GM19238 (cell line): ENCODE results near the gene FGFR3.
A peak's percentile ranks its signal among the peaks of the same experiment; 100 is the strongest.

Experiments used
- DNase-seq: peaks from one replicate; pipeline ENCODE4 v3.0.0; 2011; ENCODE audit warnings: low spot score; ENCODE audit not compliant: insufficient read length

Gene FGFR3

GRCh38 chr4:1792832-1793495, at the start of gene FGFR3:
TSS of gene FGFR3 (plus strand) at chr4:1793293. CDS start at chr4:1793935, 642 bp downstream.
- DNase-seq, result peak; percentile 90

DNA sequence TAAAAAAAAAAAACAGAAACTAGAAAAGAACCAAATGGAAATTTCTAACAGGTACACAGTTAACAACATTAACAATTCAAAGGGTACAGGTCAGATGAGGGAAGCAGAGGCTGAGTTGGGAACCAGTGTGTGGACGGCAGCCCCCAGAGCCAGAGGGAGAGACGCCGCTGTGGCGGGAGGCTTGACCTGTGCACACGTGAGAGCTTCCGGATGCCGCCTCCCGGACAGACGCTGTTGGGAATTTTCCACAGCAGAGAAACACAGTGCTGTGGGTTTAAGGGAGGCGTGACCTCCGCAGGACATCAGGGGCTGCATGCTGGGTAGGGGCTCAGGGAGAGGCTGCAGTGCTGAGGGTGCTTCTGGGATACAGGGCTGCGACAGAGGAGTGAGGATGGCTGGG, 49.5 kb upstream of the FGFR3 start:
- DNase-seq, result no peak

DNA sequence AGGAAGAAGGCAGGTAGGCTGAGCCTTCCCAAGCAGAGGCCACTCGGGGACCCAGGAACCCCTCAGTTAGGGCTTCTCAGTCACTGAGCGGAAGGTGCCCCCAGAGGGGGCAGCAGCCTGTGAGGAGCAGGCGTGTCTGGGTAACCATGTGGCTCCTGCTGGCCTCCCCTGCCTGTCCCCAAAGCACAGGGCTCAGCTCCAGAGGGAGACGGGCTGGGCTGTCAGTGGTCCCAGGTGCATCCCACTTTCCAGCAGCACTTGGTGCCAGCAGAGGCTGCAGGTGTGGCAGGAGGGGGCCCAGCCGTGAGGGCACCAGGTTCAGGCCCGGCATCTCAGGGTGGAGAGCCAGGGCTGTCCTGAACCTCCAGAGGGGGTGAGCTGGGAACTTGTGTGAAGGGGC, 49.1 kb upstream of the FGFR3 start:
- no peak for DNase-seq

- DNase-seq, result no peak
Measured at GRCh38 chr4:1744552-1744951, 48.5 kb upstream of the FGFR3 start.

DNA sequence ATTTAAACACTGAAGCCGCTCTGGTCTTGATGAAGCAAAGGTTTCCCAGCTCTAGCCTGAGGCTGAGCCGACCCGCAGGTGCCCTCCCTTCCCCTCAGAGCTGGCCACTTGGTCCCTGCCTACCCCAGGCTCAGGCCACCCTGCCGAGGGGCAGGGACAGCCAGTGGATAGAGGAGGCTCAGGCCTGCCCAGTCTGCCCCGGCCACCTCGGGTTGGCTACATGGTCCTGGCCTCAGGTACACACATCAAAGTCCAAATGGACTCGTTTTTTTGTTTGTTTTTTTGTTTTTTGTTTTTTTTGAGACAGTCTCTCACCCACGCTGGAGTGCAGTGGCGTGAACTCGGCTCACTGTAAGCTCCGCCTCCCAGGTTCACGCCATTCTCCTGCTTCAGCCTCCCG, 47.9 kb upstream of the FGFR3 start:
- no peak for DNase-seq

- DNase-seq, result no peak
Measured at GRCh38 chr4:1745697-1746096, 47.4 kb upstream of the FGFR3 start.

DNA sequence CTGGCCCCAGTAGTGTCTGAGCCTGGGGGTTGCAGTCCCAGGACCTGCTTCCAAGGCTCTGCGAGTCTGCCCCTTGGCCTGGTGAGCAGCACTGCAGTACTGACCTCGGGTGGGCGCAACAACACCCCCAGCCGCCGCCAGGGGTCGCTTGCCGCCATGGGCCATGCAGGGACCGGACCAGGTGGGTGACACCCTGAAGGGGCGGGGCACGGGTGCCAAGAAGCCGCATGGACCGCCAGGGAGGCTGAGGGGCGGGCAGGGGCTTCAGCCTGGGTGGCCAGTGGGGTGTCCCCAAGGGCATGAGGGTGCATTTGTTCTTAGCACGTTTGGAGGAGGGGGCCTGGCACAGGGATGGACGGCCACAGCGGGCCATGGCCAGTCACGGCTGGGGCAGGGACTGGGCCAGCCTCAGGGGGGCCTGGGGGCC, 46.8 kb upstream of the FGFR3 start:
- DNase-seq, result peak; percentile 81

DNA sequence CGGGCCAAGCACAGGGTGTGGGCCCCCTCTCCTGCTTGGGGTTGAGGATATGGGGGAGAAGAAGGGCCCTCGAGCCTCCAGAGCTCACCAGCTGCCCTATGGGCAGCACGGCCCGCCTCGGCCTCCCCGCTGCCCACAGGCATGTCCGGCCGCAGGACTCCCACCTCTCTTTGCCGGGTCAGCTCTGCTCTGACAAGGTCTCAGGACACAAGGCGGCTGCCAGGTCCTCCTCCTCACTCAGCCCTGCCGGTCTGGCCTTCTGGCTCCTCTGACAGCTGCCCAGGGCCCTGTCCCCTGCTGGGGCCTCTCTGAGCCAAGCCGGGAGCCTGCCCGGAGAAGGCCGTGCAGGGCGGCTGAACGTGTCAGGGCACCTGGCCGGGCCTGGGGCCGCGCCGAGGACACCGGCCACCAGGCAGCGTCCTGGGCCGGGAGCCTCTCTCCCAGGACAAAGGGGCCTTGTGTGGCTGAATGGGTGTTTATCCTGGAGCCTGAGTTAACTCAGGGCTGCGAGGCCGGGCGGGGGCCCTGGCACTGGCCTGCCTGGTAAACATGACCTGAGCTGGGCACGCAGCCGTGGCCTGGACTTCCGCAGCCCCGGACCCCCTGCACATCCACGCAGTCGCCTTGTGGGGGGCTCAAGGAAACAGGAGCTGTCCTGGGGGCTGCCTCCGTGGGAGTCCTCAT, 46.0 kb upstream of the FGFR3 start:
- DNase-seq, result no peak

DNA sequence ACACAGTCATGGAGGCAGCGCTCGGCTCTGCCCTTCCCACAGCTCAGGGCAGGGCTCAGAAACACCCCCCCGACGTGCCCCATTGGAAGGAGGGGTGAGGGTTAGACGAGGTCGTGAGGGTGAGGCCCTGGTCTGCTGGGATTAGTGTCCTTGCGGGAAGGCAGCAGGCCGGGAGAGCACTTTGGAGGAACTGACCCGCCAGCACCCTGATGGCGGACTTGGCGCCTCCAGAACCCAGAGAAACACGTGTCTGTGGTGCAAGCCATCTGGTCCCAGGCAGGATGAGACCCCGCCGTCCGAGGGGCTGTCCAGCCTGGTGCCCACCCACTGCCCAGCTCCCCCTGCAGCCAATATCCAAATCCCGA, 45.5 kb upstream of the FGFR3 start:
- no peak for DNase-seq

- peak; percentile 96 for DNase-seq
Measured at GRCh38 chr4:1748465-1748995, 44.6 kb upstream of the FGFR3 start.

DNA sequence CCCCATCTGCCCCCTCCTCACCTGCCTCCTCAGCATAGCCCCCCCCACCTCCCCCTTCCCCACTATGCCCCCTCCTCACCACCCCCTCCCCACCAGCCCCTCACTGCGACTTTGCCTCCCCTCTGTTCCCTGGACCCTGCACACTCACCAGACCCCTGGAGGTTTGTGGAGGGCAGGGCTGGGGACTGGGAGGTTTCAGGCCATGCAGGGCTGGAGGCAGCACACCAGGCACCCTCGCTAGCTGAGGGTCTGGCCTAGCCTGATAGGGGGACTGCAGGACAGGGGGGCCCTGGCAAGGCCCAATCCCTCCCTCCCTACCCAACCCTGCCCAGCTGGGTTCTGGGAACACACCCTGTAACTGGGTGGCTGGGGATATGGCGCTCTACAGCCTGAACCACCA, 43.7 kb upstream of the FGFR3 start:
- DNase-seq, result no peak

- DNase-seq, result no peak
Measured at GRCh38 chr4:1749826-1750225, 43.3 kb upstream of the FGFR3 start.

DNA sequence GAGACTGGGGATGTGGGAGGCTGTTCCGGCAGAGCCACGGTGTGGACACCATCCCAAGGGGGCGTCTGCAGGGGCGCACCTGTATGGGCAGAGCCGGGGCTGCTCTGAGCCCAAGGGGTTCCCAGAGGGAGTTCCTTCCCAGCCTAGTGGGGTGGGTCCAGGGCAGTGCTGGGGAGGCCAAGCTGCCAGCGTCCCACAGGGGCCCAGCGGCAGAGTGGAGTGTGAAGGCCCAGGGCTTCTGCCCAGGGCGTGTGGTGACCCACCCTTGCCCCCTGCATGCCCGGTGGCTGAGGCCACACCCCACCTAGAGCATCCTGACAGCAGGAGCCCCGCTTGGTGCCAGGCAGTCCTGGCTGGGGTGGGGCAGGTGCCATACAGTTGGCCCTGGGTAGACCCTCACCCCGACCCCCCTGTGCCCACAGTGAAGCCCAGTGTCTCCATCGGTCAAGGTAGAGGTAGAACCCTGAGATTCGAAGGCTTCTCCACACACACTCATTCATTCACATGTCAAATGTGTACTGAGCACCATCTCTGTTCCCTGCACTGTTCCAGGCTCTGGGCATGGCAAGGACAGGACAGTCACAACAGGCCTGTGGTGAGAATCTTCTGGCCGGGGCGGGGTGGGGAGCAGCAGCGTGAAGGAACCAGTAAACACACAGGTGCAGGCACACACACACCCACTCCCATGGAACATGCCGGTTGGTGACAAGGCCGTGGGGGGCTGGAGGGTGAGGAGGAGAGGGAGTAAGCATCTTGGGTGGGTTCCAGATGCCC, 42.5 kb upstream of the FGFR3 start:
- DNase-seq, result no peak

DNA sequence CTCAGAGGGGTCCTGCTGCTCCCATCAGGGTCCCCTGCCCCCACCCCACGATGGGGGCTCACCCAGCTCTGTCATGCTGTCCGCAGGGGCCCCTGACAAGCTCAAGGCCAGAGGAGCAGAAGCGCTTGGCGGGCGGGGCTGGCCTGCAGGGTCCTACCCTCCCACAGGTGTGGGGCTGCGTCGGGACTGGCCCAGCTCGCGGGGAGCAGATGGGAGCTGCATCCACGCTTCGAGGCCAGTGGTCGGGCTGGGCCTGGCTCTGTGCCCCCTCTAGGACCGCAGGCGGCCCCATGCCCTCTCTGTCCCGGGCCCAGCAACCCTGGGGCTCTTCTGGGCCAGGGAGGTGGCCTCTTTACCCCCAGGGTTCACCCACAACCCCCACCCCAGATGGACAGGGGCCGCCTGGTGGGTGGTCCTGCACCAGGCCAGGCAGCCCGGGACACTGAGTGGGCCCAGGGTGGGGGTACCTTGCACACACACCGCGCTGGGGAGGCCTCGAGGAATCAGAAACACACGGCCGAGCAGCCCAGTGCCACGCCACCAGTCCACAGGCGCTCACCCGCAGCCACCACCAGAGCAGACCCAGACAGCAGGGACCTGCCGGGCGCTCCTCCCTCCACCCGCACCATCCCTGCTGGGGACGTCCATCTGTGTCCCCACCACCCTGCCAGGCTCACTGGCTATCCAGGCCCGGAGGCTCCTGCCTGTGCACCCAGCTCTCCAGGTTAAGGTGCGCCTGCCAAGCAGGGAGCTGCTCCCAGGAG, 41.8 kb upstream of the FGFR3 start:
- DNase-seq, result no peak

- DNase-seq, result no peak
Measured at GRCh38 chr4:1751919-1752283, 41.2 kb upstream of the FGFR3 start.

- no peak for DNase-seq
Measured at GRCh38 chr4:1752284-1753041, 40.6 kb upstream of the FGFR3 start.

DNA sequence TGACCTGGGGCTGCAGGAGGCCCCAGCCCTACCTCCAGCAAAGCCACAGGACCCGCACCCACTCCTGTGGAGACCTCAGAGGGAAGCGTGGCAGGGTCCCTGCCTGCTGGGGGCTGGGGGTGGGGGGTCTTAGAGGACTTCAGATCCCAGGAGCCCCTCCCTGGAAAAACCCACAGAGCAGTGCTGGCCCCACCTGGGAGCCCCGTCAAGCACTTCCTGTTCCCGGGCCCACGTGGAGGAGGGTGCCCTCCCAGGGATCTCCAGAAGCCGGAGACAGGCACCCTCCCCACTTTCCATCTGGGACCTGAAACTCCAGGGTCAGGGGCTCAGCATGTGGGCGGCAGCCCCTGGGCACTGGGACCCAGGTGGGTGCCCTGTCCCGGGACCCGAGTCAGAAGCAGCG, 39.8 kb upstream of the FGFR3 start:
- no peak for DNase-seq

GRCh38 chr4:1753697-1754311, 39.3 kb upstream of the FGFR3 start:
- no peak for DNase-seq

DNA sequence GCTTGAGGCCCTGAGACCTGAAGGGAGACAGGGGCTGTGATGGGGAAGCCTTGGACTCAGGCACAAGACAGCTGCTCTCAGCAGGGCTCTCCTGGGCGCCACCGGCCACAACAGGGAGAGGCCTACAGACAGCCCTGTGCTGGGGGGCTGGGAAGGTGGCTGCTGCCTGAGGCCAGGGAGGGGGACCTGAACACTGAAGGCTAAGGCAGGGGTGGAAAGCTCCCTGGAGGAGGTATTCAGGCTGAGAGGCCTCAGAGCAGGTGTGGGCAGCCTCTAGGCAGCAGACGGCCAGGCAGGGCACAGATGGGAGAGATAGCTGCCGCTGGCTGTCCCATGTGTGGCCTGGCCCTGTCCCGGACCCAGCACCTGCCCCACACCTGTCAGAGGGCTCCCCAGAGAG, 38.8 kb upstream of the FGFR3 start:
- DNase-seq, result no peak

- DNase-seq, result no peak
Measured at GRCh38 chr4:1755297-1755696, 37.8 kb upstream of the FGFR3 start.
